HepG2 (cell line): ENCODE data around the gene OSBPL3. TPM values are rescaled to one million over a fixed set of nuclear protein-coding genes. Genes with fewer than 3 reads are reported as not detected.

ENCODE experiments used
- ATAC-seq: fragments of 200-7000 bp; cut with Tn5 transposase; 3 replicates; pipeline ENCODE4 v1.9.1; 2020; ENCODE audit warnings: mild to moderate bottlenecking, moderate library complexity
- BruUV-seq: library from RNA; stranded (reverse); fragments of 400-500 nt; replicated peaks from 2 replicates; lab custom pipeline; 2021; lab: Mats Ljungman, UMichigan
- CTCF ChIA-PET: fragments of 300-600 bp; formaldehyde crosslinking; extraction: SDS; loops from one replicate; lab custom pipeline; 2021; ENCODE audit warnings: low total read pairs, inconsistent platforms, low intra/inter-chr PET ratio; lab: Yijun Ruan, JAX
- POLR2A ChIA-PET: fragments of 350-600 bp; sonication (Branson Sonifier 250); formaldehyde crosslinking; loops from one replicate; lab custom pipeline; 2020; ENCODE audit warnings: antibody characterized with exemption, inconsistent platforms; lab: Yijun Ruan, JAX
- DNase-seq: peaks from one replicate; pipeline ENCODE4 v3.0.0-alpha.2; 2015; ENCODE audit warnings: low spot score
- FAIRE-seq: peaks from 3 replicates; lab custom pipeline; 2011; peaks lifted over from hg19 to GRCh38; lab: Jason Lieb, UNC
- H2AFZ ChIP-seq: one replicate; pipeline ENCODE4 v1.6.1; 2011; ENCODE audit warnings: low read length, inconsistent platforms
- H3K27ac ChIP-seq: fragments of 300-600 bp; 3 replicates; pipeline ENCODE4 v1.8.0; 2011; ENCODE audit warnings: mixed run types, mild to moderate bottlenecking, mixed read lengths, low read length, inconsistent platforms; ENCODE audit not compliant: insufficient read depth; ENCODE audit errors: extremely low read length
- H3K27me3 ChIP-seq, 2 experiments: fragments of 200-600 bp in 1 of 2; 2 replicates in 1 of 2; 3 replicates in 1 of 2; pipeline versions ENCODE4 v1.6.0 to v1.8.0; 2011; ENCODE audit warnings: low read length in 2 of 2, mild to moderate bottlenecking in 2 of 2, moderate library complexity in 2 of 2, inconsistent platforms in 1 of 2; ENCODE audit not compliant: insufficient read depth in 2 of 2, control insufficient read depth in 1 of 2
- H3K36me3 ChIP-seq, 2 experiments: fragments of 200-600 bp in 1 of 2; replicated peaks in 1 of 2; 2 replicates in 1 of 2; 3 replicates in 1 of 2; pipeline versions ENCODE4 v1.5.1 to v1.8.0; 2011; ENCODE audit warnings: low read length in 2 of 2, inconsistent platforms in 1 of 2; ENCODE audit not compliant: insufficient read depth in 2 of 2, control insufficient read depth in 1 of 2
- H3K4me1 ChIP-seq: 2 replicates; pipeline ENCODE4 v1.5.1; 2012; ENCODE audit warnings: low read length, inconsistent platforms; ENCODE audit not compliant: insufficient read depth
- H3K4me2 ChIP-seq: 2 replicates; pipeline ENCODE4 v1.6.0; 2011; ENCODE audit warnings: low read depth, low read length, inconsistent platforms
- H3K4me3 ChIP-seq, 3 experiments: fragments of 200-600 bp in 1 of 3; sonication (generic), shearing (Covaris generic) in 1 of 3; replicated peaks in 1 of 3; 2 replicates each; pipeline ENCODE4 v1.5.1; 2011 to 2016; ENCODE audit warnings: low read length in 3 of 3, inconsistent platforms in 2 of 3, low read depth in 2 of 3, mild to moderate bottlenecking in 2 of 3, control low read depth in 1 of 3, mixed read lengths in 1 of 3; ENCODE audit not compliant: insufficient read depth in 1 of 3
- H3K79me2 ChIP-seq: one replicate; pipeline ENCODE4 v1.6.1; 2011; ENCODE audit warnings: low read length, inconsistent platforms; ENCODE audit not compliant: insufficient read depth
- H3K9ac ChIP-seq: 2 replicates; pipeline ENCODE4 v1.6.0; 2011; ENCODE audit warnings: mild to moderate bottlenecking, low read depth, low read length, inconsistent platforms; ENCODE audit not compliant: insufficient read depth
- H3K9me3 ChIP-seq: 2 replicates; pipeline ENCODE4 v1.5.1; 2012; ENCODE audit warnings: mild to moderate bottlenecking, low read length
- H4K20me1 ChIP-seq: 2 replicates; pipeline ENCODE4 v1.6.0; 2011; ENCODE audit warnings: inconsistent platforms, mild to moderate bottlenecking, low read length, moderate library complexity; ENCODE audit not compliant: insufficient read depth
- CC2D1A ChIP-seq: sonication (generic); formaldehyde crosslinking; IDR thresholded peaks from 2 replicates; pipeline ENCODE4 v1.8.1; 2023; ENCODE audit warnings: mild to moderate bottlenecking, missing genetic modification reagents
- FOSL2 ChIP-seq: sonication (generic); formaldehyde crosslinking; IDR thresholded peaks from 2 replicates; pipeline ENCODE4 v1.4.0; 2020; ENCODE audit warnings: missing genetic modification reagents
- HNF1A ChIP-seq, 2 experiments: sonication (generic) in 1 of 2; formaldehyde crosslinking in 1 of 2; IDR thresholded peaks; 2 replicates each; pipeline versions ENCODE4 v1.4.0 to v1.6.1; 2016 to 2020; ENCODE audit warnings: borderline replicate concordance in 1 of 2, low read depth in 1 of 2, mild to moderate bottlenecking in 1 of 2, missing genetic modification reagents in 1 of 2
- MAF1 ChIP-seq: sonication (generic); formaldehyde crosslinking; IDR thresholded peaks from 2 replicates; pipeline ENCODE4 v1.5.0; 2020; ENCODE audit warnings: missing genetic modification reagents, borderline replicate concordance
- MEIS2 ChIP-seq: sonication (generic); formaldehyde crosslinking; IDR thresholded peaks from 2 replicates; pipeline ENCODE4 v1.9.0; 2021; ENCODE audit warnings: mild to moderate bottlenecking, missing genetic modification reagents
- SNAPC2 ChIP-seq: sonication (generic); formaldehyde crosslinking; IDR thresholded peaks from 2 replicates; pipeline ENCODE4 v1.8.1; 2022; ENCODE audit warnings: mild to moderate bottlenecking, missing genetic modification reagents
- ZBTB33 ChIP-seq: sonication (generic); formaldehyde crosslinking; IDR thresholded peaks from 2 replicates; pipeline ENCODE4 v1.4.0; 2020; ENCODE audit warnings: missing genetic modification reagents
- ZFP82 ChIP-seq: sonication (generic); formaldehyde crosslinking; IDR thresholded peaks from 2 replicates; pipeline ENCODE4 v1.5.1; 2020; ENCODE audit warnings: mild to moderate bottlenecking, missing genetic modification reagents, borderline replicate concordance
- ZNF10 ChIP-seq: sonication (generic); formaldehyde crosslinking; IDR thresholded peaks from 2 replicates; pipeline ENCODE4 v1.4.0; 2020; ENCODE audit warnings: mild to moderate bottlenecking, low read depth, missing genetic modification reagents, borderline replicate concordance
- ZNF207 ChIP-seq: fragments of 450-650 bp; IDR thresholded peaks from 2 replicates; pipeline ENCODE4 v1.6.1; 2016; ENCODE audit warnings: antibody characterized with exemption, borderline replicate concordance
- ZNF253 ChIP-seq: sonication (generic); formaldehyde crosslinking; IDR thresholded peaks from 2 replicates; pipeline ENCODE4 v1.8.0; 2022; ENCODE audit warnings: mild to moderate bottlenecking, missing genetic modification reagents, borderline replicate concordance
- ZNF33B ChIP-seq: sonication (generic); formaldehyde crosslinking; IDR thresholded peaks from 2 replicates; pipeline ENCODE4 v1.5.1; 2020; ENCODE audit warnings: mild to moderate bottlenecking, missing genetic modification reagents
- ZNF468 ChIP-seq: sonication (generic); formaldehyde crosslinking; IDR thresholded peaks from 2 replicates; pipeline ENCODE4 v1.8.0; 2022; ENCODE audit warnings: mild to moderate bottlenecking, moderate library complexity, missing genetic modification reagents
- ZNF792 ChIP-seq: IDR thresholded peaks from 2 replicates; pipeline ENCODE4 v1.6.1; 2016
- WGBS: methylation state at CpG from one replicate; pipeline ENCODE4 v1.1.6; 2017; ENCODE audit warnings: low lambda C conversion rate; 5-methylcytosine and 5-hydroxymethylcytosine counted together
- in situ Hi-C: cut with HindIII; loops from 2 replicates; pipeline ENCODE4 v1.10.0; 2017; ENCODE audit warnings: low pct_unique_long_range_greater_than_20kb; ENCODE audit not compliant: extremely low pct_ligation_motif_present
- intact Hi-C: fragments of 100-400 bp; cut with micrococcal nuclease; formaldehyde crosslinking; loops from one replicate; pipeline ENCODE4 v1.10.0; 2022; ENCODE audit not compliant: unreplicated experiment
- polyA plus RNA-seq, 8 experiments: library from polyadenylated mRNA; depleted of rRNA in 3 of 8; stranded (reverse) in 7 of 8; unstranded in 1 of 8; fragments of >200 nt; fragmentation: Illumina TruSeq in 4 of 8; extraction: Trizol in 4 of 8; gene quantifications; 2 replicates each; pipeline versions ENCODE4 v1.2.1 to v1.2.3, GENCODE V29; 2011 to 2016; ENCODE audit warnings: low read depth in 4 of 8, missing spikeins in 1 of 8, mixed read lengths in 1 of 8; ENCODE audit not compliant: insufficient read depth in 1 of 8
- total RNA-seq, 5 experiments: library from RNA; depleted of rRNA; stranded (reverse); fragments of >200 nt; fragmentation: Illumina TruSeq; extraction: Trizol; gene quantifications; 2 replicates each; pipeline ENCODE4 v1.2.3, GENCODE V29; 2016; ENCODE audit warnings: low read depth in 1 of 5

OSBPL3 gene
- total and polyA plus RNA-seq, 2 of the 13 experiments (the other 11 are each of a cell fraction or from before 2014, with no cell fraction given), result 8.8 to 28.9 TPM

GRCh38 chr7:24862461-24862860 is 117.5 kb downstream of the OSBPL3 start:
- WGBS, result no CpG with 5 or more reads among the region's 1 CpG
- no peak overlapping the region for H3K27ac ChIP-seq
- POLR2A ChIA-PET, result no interaction called here
- no peak for DNase-seq
- CTCF ChIA-PET, result no interaction called here
- H3K9ac ChIP-seq, result no peak overlapping the region
- H3K4me1 ChIP-seq, result peaks cover 17% of the 10 kb centered on the region
- intact Hi-C loops, result no loop called here
- no peaks in the 10 kb centered on the region for H3K27me3 ChIP-seq
- H3K9me3 ChIP-seq, result no peaks in the 10 kb centered on the region
- H2AFZ ChIP-seq, result no peak overlapping the region
- FAIRE-seq, result no peak
- no peak for TF ChIP-seq ZNF468 (CRISPR knock-in tag)
- TF ChIP-seq FOSL2, result no peak
- TF ChIP-seq HNF1A (IDR thresholded peaks at IDR 0.05; ENCODE audit: low read depth), result no peak
- TF ChIP-seq HNF1A (CRISPR knock-in tag; IDR thresholded peaks at IDR 0.05; ENCODE audit: borderline replicate concordance), result no peak
- no peak overlapping the region for H3K4me3 ChIP-seq
- no peak overlapping the region for H3K4me2 ChIP-seq
- in situ Hi-C loops, result no loop called here
- BruUV-seq, result no TSS peak
- no peaks in the 10 kb centered on the region for H3K79me2 ChIP-seq
- H4K20me1 ChIP-seq, result no peaks in the 10 kb centered on the region
- peaks cover 5 to 10% of the 10 kb centered on the region in 2 experiments for H3K36me3 ChIP-seq
- ATAC-seq, result no peak

GRCh38 chr7:24861336-24861735 is 118.6 kb downstream of the OSBPL3 start:
- Histone ChIP-seq H3K79me2 (no peaks in the 10 kb centered on the region), H3K27me3 (no peaks in the 10 kb centered on the region), H3K9ac (no peak overlapping the region), H3K36me3 (peaks cover 5 to 10% of the 10 kb centered on the region in 2 experiments), H4K20me1 (no peaks in the 10 kb centered on the region), H3K27ac (no peak overlapping the region), H3K4me2 (no peak overlapping the region)
- ATAC-seq (no peak), DNase-seq (no peak)
- ChIA-PET POLR2A (no interaction called here), CTCF (no interaction called here)
- intact Hi-C loops, result no loop called here
- no peak for TF ChIP-seq ZFP82 (CRISPR knock-in tag)
- TF ChIP-seq ZBTB33 (CRISPR knock-in tag), result no peak
- no peak for TF ChIP-seq SNAPC2 (CRISPR knock-in tag)
- no peak for TF ChIP-seq ZNF792 (CRISPR knock-in tag)
- TF ChIP-seq CC2D1A (CRISPR knock-in tag), result no peak
- TF ChIP-seq ZNF33B (CRISPR knock-in tag), result no peak
- no peak for TF ChIP-seq MAF1
- no peak for TF ChIP-seq ZNF207
- no peak for TF ChIP-seq MEIS2 (CRISPR knock-in tag)
- no peak for TF ChIP-seq ZNF253 (CRISPR knock-in tag)
- TF ChIP-seq ZNF10, result no peak
- TF ChIP-seq, all 625 proteins: peak for 0
- Histone ChIP-seq H3K4me1 (peaks cover 17% of the 10 kb centered on the region), H3K9me3 (no peaks in the 10 kb centered on the region), H2AFZ (no peak overlapping the region), H3K4me3 (no peak overlapping the region)
- BruUV-seq, result no TSS peak
- in situ Hi-C loops, result no loop called here
- no peak for FAIRE-seq
